ENCODE measurements around the gene BUB3.

The BUB3 gene

DNA sequence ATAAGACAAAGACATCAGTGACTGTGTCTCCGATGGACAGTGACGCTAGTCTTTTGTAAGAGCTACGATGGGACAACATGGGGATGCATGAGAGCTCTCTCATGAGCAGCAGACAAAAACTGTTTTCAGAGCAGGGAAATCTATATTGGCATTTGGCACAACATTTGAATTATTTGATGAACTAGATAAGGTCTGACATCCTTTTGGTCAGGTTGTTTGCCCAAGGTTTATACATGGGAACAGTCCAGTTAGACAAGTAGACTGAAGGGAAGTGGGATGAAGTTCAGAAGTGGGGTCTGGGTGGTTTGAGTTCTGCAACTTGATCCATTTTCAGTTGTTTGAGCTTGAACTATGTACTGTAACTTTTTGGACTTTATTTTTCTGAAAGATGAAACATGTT is 50.8 kb downstream of the BUB3 start:
- DNase-seq = no peak

DNA sequence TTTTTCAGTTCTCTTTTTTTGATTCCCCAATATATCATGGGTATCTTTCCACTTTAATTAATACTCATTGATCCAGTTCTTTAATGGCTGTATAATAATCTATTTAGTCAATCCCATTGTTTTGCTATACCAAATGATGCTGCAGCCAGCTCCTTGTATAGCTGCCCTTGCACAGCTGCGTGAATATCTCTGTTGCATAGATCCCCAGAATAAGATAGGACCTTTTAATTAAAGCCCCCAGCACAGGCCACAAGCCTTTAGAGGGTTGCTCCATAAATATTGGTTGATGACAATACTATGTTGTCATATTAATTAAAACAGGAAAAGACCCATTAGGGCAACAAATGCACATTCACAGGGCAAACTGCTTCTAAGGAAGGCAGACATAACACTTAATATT is 57.9 kb downstream of the BUB3 start:
- no peak for DNase-seq

DNA sequence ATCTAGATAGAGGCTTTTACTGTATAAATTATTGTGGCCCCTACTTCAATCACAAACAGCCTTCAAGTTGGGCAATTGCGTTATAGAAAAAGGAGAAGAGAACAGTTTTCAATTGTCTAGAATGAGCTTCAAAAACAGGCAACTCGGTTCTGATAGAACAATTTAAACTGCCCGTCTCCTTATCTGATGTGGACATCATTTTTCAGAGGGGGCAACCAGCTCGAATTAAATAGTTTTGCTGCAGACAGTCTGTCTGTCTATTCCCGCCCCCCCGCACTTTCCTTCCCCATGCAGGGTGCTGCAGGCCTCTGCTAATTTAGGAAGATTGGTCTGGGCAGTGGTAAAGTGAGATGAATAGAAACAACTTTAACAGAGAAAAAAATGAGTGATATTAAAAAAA is 58.4 kb downstream of the BUB3 start:
- DNase-seq = no peak

DNA sequence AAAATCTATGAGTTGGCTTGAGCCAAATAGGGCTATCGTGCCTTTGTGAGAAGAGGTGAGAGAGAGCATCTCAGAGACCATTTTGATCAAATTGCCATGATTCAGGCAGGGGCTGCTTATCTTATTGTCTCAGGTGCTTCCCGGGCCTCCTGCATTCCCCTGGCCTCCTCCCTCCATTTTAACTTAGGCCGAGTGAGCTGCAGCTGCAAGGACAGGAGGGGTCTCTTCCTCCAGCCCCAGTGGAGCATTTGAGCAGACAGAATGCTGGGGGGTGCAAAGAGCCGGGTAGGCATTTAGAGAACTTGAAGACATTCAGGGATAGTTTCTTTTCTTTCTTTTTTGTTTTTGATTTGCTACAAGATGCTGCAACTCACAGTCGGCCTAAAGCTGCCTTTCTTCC is 59.0 kb downstream of the BUB3 start:
- no peak for DNase-seq

All from T1000 (cell line).